OCI-LY1 (cell line): ENCODE measurements around the gene USP24.
"Not testable (repeated sequence)": the region's sequence is repeated elsewhere in the genome, so short reads cannot be mapped to it uniquely, and the experiment has no call there.

Experiments
- H2AFZ ChIP-seq: fragments of 200-600 bp; sonication (generic), shearing (Covaris generic); 2 replicates; pipeline ENCODE4 v1.6.0; 2014; ENCODE audit warnings: antibody characterized with exemption, mild to moderate bottlenecking, low read length
- H3F3A ChIP-seq: fragments of 200-600 bp; sonication (generic), shearing (Covaris generic); 2 replicates; pipeline ENCODE4 v1.6.0; 2014; ENCODE audit warnings: mild to moderate bottlenecking, antibody characterized with exemption, low read length, moderate library complexity; ENCODE audit not compliant: insufficient read depth
- H3K27ac ChIP-seq: fragments of 200-600 bp; sonication (generic); 2 replicates; pipeline ENCODE4 v1.5.1; 2014; ENCODE audit warnings: low read length, mixed run types, mild to moderate bottlenecking, low read depth; ENCODE audit not compliant: poor library complexity, severe bottlenecking
- H3K27me3 ChIP-seq: fragments of 200-600 bp; sonication (generic); 2 replicates; pipeline ENCODE4 v1.6.0; 2014; ENCODE audit warnings: antibody characterized with exemption, mild to moderate bottlenecking, low read length, moderate library complexity; ENCODE audit not compliant: insufficient read depth
- H3K36me3 ChIP-seq: fragments of 200-600 bp; sonication (generic); 2 replicates; pipeline ENCODE4 v1.6.1; 2014; ENCODE audit warnings: mild to moderate bottlenecking, antibody characterized with exemption, low read length, moderate library complexity, mixed read lengths; ENCODE audit not compliant: insufficient read depth
- H3K4me1 ChIP-seq: fragments of 200-600 bp; sonication (generic); 2 replicates; pipeline ENCODE4 v1.5.1; 2014; ENCODE audit warnings: mild to moderate bottlenecking, low read length, moderate library complexity; ENCODE audit not compliant: insufficient read depth, severe bottlenecking
- H3K4me2 ChIP-seq: fragments of 200-600 bp; sonication (generic), shearing (Covaris generic); 2 replicates; pipeline ENCODE4 v1.6.1; 2014; ENCODE audit warnings: low read length
- H3K4me3 ChIP-seq: fragments of 200-600 bp; sonication (generic); 2 replicates; pipeline ENCODE4 v1.5.1; 2014; ENCODE audit warnings: low read length, low read depth, mild to moderate bottlenecking, mixed read lengths; ENCODE audit not compliant: poor library complexity, severe bottlenecking
- H3K79me2 ChIP-seq: fragments of 200-600 bp; shearing (Covaris generic); 2 replicates; pipeline ENCODE4 v1.6.1; 2016; ENCODE audit warnings: mixed run types, low read length, mixed read lengths; ENCODE audit not compliant: insufficient read depth
- H3K9ac ChIP-seq: fragments of 200-600 bp; sonication (generic), shearing (Covaris generic); 2 replicates; pipeline ENCODE4 v1.6.1; 2014; ENCODE audit warnings: mild to moderate bottlenecking, low read length, mixed read lengths
- H3K9me2 ChIP-seq: fragments of 200-600 bp; sonication (generic), shearing (Covaris generic); 2 replicates; pipeline ENCODE4 v1.6.1; 2014; ENCODE audit warnings: low read depth, mild to moderate bottlenecking, low read length, mixed read lengths
- H3K9me3 ChIP-seq: fragments of 200-600 bp; shearing (Covaris generic); 2 replicates; pipeline ENCODE4 v1.6.1; 2014; ENCODE audit warnings: low read length, mixed read lengths
- H4K20me1 ChIP-seq: fragments of 200-600 bp; sonication (generic), shearing (Covaris generic); 2 replicates; pipeline ENCODE4 v1.6.0; 2016; ENCODE audit warnings: mild to moderate bottlenecking, low read length; ENCODE audit not compliant: insufficient read depth
- CTCF ChIP-seq: fragments of 200-600 bp; sonication (generic), shearing (Covaris generic); IDR thresholded peaks from 2 replicates; pipeline ENCODE4 v1.5.1; 2017; ENCODE audit warnings: mild to moderate bottlenecking, antibody characterized with exemption, low read length, moderate library complexity, mixed read lengths
- EZH2 ChIP-seq: fragments of 200-600 bp; sonication (generic), shearing (Covaris generic); IDR thresholded peaks from 2 replicates; pipeline ENCODE4 v1.8.0; 2017; ENCODE audit warnings: borderline replicate concordance, mixed run types, mild to moderate bottlenecking, antibody characterized with exemption, low read length, moderate library complexity, mixed read lengths

USP24 gene

GRCh38 chr1:55118651-55119329 lies 96.4 kb downstream of the USP24 start:
- no peaks in the 10 kb centered on the region for H3K79me2 ChIP-seq
- no peak overlapping the region for H2AFZ ChIP-seq
- H3K9me2 ChIP-seq = no peaks in the 10 kb centered on the region
- H4K20me1 ChIP-seq = no peaks in the 10 kb centered on the region
- peaks cover 91% of the 10 kb centered on the region for H3K36me3 ChIP-seq
- H3K27ac ChIP-seq = no peak overlapping the region
- H3K4me3 ChIP-seq = no peak overlapping the region
- TF ChIP-seq EZH2 (no peak), CTCF (no peak)
- no peak overlapping the region for H3K4me2 ChIP-seq
- H3F3A ChIP-seq = no peaks in the 10 kb centered on the region
- no peaks in the 10 kb centered on the region for H3K4me1 ChIP-seq
- H3K27me3 ChIP-seq = no peaks in the 10 kb centered on the region
- no peaks in the 10 kb centered on the region for H3K9me3 ChIP-seq
- H3K9ac ChIP-seq = no peak overlapping the region

- Histone ChIP-seq H3K36me3 (peaks cover 89% of the 10 kb centered on the region), H2AFZ (no peak overlapping the region)
These were observed 97.2 kb downstream of the USP24 start for GRCh38 chr1:55117941-55118340.

GRCh38 chr1:55109005-55109404 lies 106.2 kb downstream of the USP24 start:
- not testable (repeated sequence) for H4K20me1 ChIP-seq, H3K9ac ChIP-seq, H3F3A ChIP-seq, H2AFZ ChIP-seq, H3K27me3 ChIP-seq, H3K27ac ChIP-seq, H3K4me2 ChIP-seq, H3K9me2 ChIP-seq, H3K4me3 ChIP-seq, H3K4me1 ChIP-seq, H3K9me3 ChIP-seq, H3K79me2 ChIP-seq
- H3K36me3 ChIP-seq = peaks cover 83% of the 10 kb centered on the region

More at GRCh38 chr1:55117941-55118340, 97.2 kb downstream of the USP24 start:
- no peaks in the 10 kb centered on the region for H3K4me1 ChIP-seq
- H3K4me2 ChIP-seq = no peak overlapping the region
- H3K27ac ChIP-seq = no peak overlapping the region
- TF ChIP-seq EZH2 (no peak), CTCF (no peak)
- no peaks in the 10 kb centered on the region for H3K27me3 ChIP-seq
- H3F3A ChIP-seq = no peaks in the 10 kb centered on the region
- no peaks in the 10 kb centered on the region for H4K20me1 ChIP-seq
- H3K9me2 ChIP-seq = no peaks in the 10 kb centered on the region
- no peaks in the 10 kb centered on the region for H3K79me2 ChIP-seq
- H3K9ac ChIP-seq = no peak overlapping the region
- H3K9me3 ChIP-seq = no peaks in the 10 kb centered on the region
- H3K4me3 ChIP-seq = no peak overlapping the region

- Histone ChIP-seq H3K79me2 (no peaks in the 10 kb centered on the region), H4K20me1 (no peaks in the 10 kb centered on the region), H3K4me1 (no peaks in the 10 kb centered on the region), H3K36me3 (peaks cover 83% of the 10 kb centered on the region), H3K9me2 (no peaks in the 10 kb centered on the region), H3K4me2 (no peak overlapping the region), H3K27me3 (no peaks in the 10 kb centered on the region), H3K27ac (no peak overlapping the region), H2AFZ (no peak overlapping the region), H3K4me3 (no peak overlapping the region), H3K9ac (no peak overlapping the region), H3K9me3 (no peaks in the 10 kb centered on the region), H3F3A (no peaks in the 10 kb centered on the region)
- TF ChIP-seq CTCF = no peak
- no peak for TF ChIP-seq EZH2
These were observed 108.1 kb downstream of the USP24 start for GRCh38 chr1:55107101-55107500.
